ENCODE results near the gene ITK.

DNA sequence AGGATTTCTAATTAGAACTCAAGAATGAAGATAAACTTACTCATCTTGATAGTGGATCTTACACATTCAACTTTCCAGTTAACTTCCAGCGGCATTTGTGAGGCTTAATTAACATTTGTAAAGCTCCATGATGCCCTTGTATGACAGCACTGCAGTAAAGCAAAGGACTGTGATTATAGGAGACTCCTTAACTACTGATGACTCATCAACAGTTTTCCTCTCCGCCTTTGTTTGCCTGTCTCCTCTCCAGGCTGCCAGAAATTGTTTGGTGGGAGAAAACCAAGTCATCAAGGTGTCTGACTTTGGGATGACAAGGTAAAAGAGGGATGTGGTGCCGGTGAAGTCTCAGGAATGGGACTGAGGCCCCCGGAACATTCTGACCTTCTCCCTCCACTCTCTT lies 64.8 kb downstream of the ITK start:
- TF ChIP-seq, protein P1, sequence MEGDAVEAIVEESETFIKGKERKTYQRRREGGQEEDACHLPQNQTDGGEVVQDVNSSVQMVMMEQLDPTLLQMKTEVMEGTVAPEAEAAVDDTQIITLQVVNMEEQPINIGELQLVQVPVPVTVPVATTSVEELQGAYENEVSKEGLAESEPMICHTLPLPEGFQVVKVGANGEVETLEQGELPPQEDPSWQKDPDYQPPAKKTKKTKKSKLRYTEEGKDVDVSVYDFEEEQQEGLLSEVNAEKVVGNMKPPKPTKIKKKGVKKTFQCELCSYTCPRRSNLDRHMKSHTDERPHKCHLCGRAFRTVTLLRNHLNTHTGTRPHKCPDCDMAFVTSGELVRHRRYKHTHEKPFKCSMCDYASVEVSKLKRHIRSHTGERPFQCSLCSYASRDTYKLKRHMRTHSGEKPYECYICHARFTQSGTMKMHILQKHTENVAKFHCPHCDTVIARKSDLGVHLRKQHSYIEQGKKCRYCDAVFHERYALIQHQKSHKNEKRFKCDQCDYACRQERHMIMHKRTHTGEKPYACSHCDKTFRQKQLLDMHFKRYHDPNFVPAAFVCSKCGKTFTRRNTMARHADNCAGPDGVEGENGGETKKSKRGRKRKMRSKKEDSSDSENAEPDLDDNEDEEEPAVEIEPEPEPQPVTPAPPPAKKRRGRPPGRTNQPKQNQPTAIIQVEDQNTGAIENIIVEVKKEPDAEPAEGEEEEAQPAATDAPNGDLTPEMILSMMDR (IDR thresholded peaks at IDR 0.05) = no peak
- no peak for TF ChIP-seq EZH2 (IDR thresholded peaks at IDR 0.05; ENCODE audit: borderline replicate concordance, insufficient read depth, low read depth, low read length, poor library complexity, severe bottlenecking)

All from B cell (primary cell).